SU-DHL-6 (cell line): ENCODE measurements around the gene SRP19.

Experiments
- CTCF ChIP-seq: fragments of 200-600 bp; sonication (generic); IDR thresholded peaks from one replicate; pipeline ENCODE4 v1.5.1; 2017; ENCODE audit warnings: antibody characterized with exemption, mild to moderate bottlenecking, low read length, moderate library complexity; ENCODE audit not compliant: insufficient read depth, poor library complexity, severe bottlenecking
- EZH2phosphoT487 ChIP-seq: fragments of 200-600 bp; sonication (generic), shearing (Covaris generic); conservative IDR thresholded peaks from 2 replicates; pipeline ENCODE4 v1.6.1; 2018; ENCODE audit warnings: mild to moderate bottlenecking, antibody characterized with exemption, low read length, moderate library complexity, mixed read lengths

GRCh38 chr5:112908854-112909253, 47.8 kb downstream of the SRP19 start:
- TF ChIP-seq CTCF (no peak), EZH2phosphoT487 (no peak)
